NCI-H2196 (cell line): ENCODE data around the gene AEN.

Experiments used
- DNase-seq: peaks from one replicate; lab custom pipeline; 2025; ENCODE audit not compliant: unreplicated experiment; lab: John Stamatoyannopoulos, UW

Gene AEN

GRCh38 chr15:88613074-88613944 lies 7.8 kb upstream of the AEN start:
- no peak for DNase-seq

- DNase-seq: no peak
These were observed 5.6 kb upstream of the AEN start for GRCh38 chr15:88615303-88616107.

GRCh38 chr15:88616240-88616639 lies 4.9 kb upstream of the AEN start:
- no peak for DNase-seq

GRCh38 chr15:88617031-88617722 lies 4.0 kb upstream of the AEN start:
- DNase-seq: no peak

GRCh38 chr15:88617790-88618189 lies 3.4 kb upstream of the AEN start:
- no peak for DNase-seq

GRCh38 chr15:88618686-88619085 lies 2.5 kb upstream of the AEN start:
- no peak for DNase-seq

GRCh38 chr15:88619796-88620195 lies 1.3 kb upstream of the AEN start:
- DNase-seq: no peak

GRCh38 chr15:88621789-88622604 lies 857 bp downstream of the AEN start:
- no peak for DNase-seq

- no peak for DNase-seq
These were observed 1.4 kb downstream of the AEN start for GRCh38 chr15:88622605-88622975.

GRCh38 chr15:88623061-88623460 lies 1.9 kb downstream of the AEN start:
- no peak for DNase-seq

GRCh38 chr15:88623632-88624031 lies 2.5 kb downstream of the AEN start:
- DNase-seq: no peak

- no peak for DNase-seq
These were observed 3.2 kb downstream of the AEN start for GRCh38 chr15:88624156-88624970.

- no peak for DNase-seq
These were observed 3.9 kb downstream of the AEN start for GRCh38 chr15:88624971-88625490.

GRCh38 chr15:88625943-88626741 lies 5.0 kb downstream of the AEN start:
- DNase-seq: no peak

GRCh38 chr15:88627463-88627862 lies 6.3 kb downstream of the AEN start:
- DNase-seq: no peak

GRCh38 chr15:88628018-88628654 lies 7.0 kb downstream of the AEN start:
- DNase-seq: no peak

- DNase-seq: no peak
These were observed 7.9 kb downstream of the AEN start for GRCh38 chr15:88629071-88629470.

GRCh38 chr15:88630141-88630721 lies 9.1 kb downstream of the AEN start:
- DNase-seq: no peak
